ENCODE results near the gene FAM171A1.
"Not testable (repeated sequence)": the region's sequence is repeated elsewhere in the genome, so short reads cannot be mapped to it uniquely, and the experiment has no call there.

FAM171A1 gene

GRCh38 chr10:15290150-15290549, 80.9 kb downstream of the FAM171A1 start:
- TF ChIP-seq CTCF (IDR thresholded peaks at IDR 0.05; ENCODE audit: low read depth, low read length, missing control alignments), result no peak
- DNase-seq (ENCODE audit: low read depth), result no peak

GRCh38 chr10:15280974-15281373, 90.1 kb downstream of the FAM171A1 start:
- H3K4me3 ChIP-seq (ENCODE audit: low read depth, low read length), result no peak overlapping the region
- DNase-seq (ENCODE audit: low read depth), result no peak
- TF ChIP-seq CTCF (IDR thresholded peaks at IDR 0.05; ENCODE audit: low read depth, low read length, missing control alignments), result no peak

More at GRCh38 chr10:15290150-15290549, 80.9 kb downstream of the FAM171A1 start:
- H3K4me3 ChIP-seq (ENCODE audit: low read depth, low read length), result no peak overlapping the region

GRCh38 chr10:15280462-15280861, 90.6 kb downstream of the FAM171A1 start:
- no peak for TF ChIP-seq CTCF (IDR thresholded peaks at IDR 0.05; ENCODE audit: low read depth, low read length, missing control alignments)
- no peak for DNase-seq (ENCODE audit: low read depth)
- H3K4me3 ChIP-seq (ENCODE audit: low read depth, low read length), result no peak overlapping the region

- TF ChIP-seq CTCF (IDR thresholded peaks at IDR 0.05; ENCODE audit: low read depth, low read length, missing control alignments), result no peak
- DNase-seq (ENCODE audit: low read depth), result no peak
- no peak overlapping the region for H3K4me3 ChIP-seq (ENCODE audit: low read depth, low read length)
Measured at GRCh38 chr10:15279236-15279635, 91.9 kb downstream of the FAM171A1 start.

GRCh38 chr10:15278786-15279185, 92.3 kb downstream of the FAM171A1 start:
- DNase-seq (ENCODE audit: low read depth), result no peak
- no peak overlapping the region for H3K4me3 ChIP-seq (ENCODE audit: low read depth, low read length)
- no peak for TF ChIP-seq CTCF (IDR thresholded peaks at IDR 0.05; ENCODE audit: low read depth, low read length, missing control alignments)

- not testable (repeated sequence) for H3K4me3 ChIP-seq (ENCODE audit: low read depth, low read length); DNase-seq (ENCODE audit: low read depth)
Measured at GRCh38 chr10:15276039-15276438, 95.0 kb downstream of the FAM171A1 start.

- DNase-seq (ENCODE audit: low read depth); H3K4me3 ChIP-seq (ENCODE audit: low read depth, low read length): not testable (repeated sequence)
Measured at GRCh38 chr10:15269838-15270237, 101.3 kb downstream of the FAM171A1 start.

GRCh38 chr10:15267496-15267895, 103.6 kb downstream of the FAM171A1 start:
- no peak overlapping the region for H3K4me3 ChIP-seq (ENCODE audit: low read depth, low read length)
- no peak for DNase-seq (ENCODE audit: low read depth)

More at GRCh38 chr10:15267496-15267895, 103.6 kb downstream of the FAM171A1 start:
- no peak for TF ChIP-seq CTCF (IDR thresholded peaks at IDR 0.05; ENCODE audit: low read depth, low read length, missing control alignments)
